ENCODE results near the gene TMEM100. TPM values are rescaled to one million over a fixed set of nuclear protein-coding genes. Genes with fewer than 3 reads are reported as not detected.

TMEM100 gene
- total and polyA plus RNA-seq, 10 of the 15 experiments (the other 5 are each of a cell fraction or from before 2014, with no cell fraction given) = not detected

GRCh38 chr17:55741356-55741700 lies 18.7 kb upstream of the TMEM100 start:
- intact Hi-C loops (cut with micrococcal nuclease; ENCODE audit: unreplicated experiment) = no loop called here
- no TSS peak for BruUV-seq (replicated peaks)
- FAIRE-seq = peak; percentile 35

More at GRCh38 chr17:55741356-55741700, 18.7 kb upstream of the TMEM100 start:
- no peak overlapping the region for H3K4me2 ChIP-seq (ENCODE audit: control insufficient read depth, insufficient read depth)
- H3K9ac ChIP-seq (ENCODE audit: control insufficient read depth, insufficient read depth, low read length) = no peak overlapping the region
- in situ Hi-C loops (cut with MboI) = no loop called here
- ChIA-PET CTCF (interaction anchor here (0.8 to 1.8 kb wide), 2 partner anchors 8 to 9 kb away, joined by 3 to 5 read pairs; partner anchors contain the start of gene PCTP), POLR2A (no interaction called here), SMC1A (ENCODE audit: uncharacterized antibody, unreplicated experiment) (no interaction called here), RAD21 (ENCODE audit: unreplicated experiment) (no interaction called here)
- H3K36me3 ChIP-seq (ENCODE audit: control insufficient read depth in 2 of 2, insufficient read depth in 2 of 2, low read length in 1 of 2) = no peaks in the 10 kb centered on the region
- no peaks in the 10 kb centered on the region for H3K27me3 ChIP-seq (replicated peaks in 1 of 2; ENCODE audit: control insufficient read depth in 2 of 2, insufficient read depth in 2 of 2, low read length in 1 of 2)
- no peak for TF ChIP-seq JUND (IDR thresholded peaks at IDR 0.05; ENCODE audit: low read depth, low read length)
- TF ChIP-seq IRF5 (IDR thresholded peaks at IDR 0.05; ENCODE audit: borderline replicate concordance) = no peak
- no peak for TF ChIP-seq CHD1 (IDR thresholded peaks at IDR 0.05; ENCODE audit: low read depth, low read length)
- no peak for TF ChIP-seq CUX1 (IDR thresholded peaks at IDR 0.05; ENCODE audit: insufficient replicate concordance, low read depth, low read length)
- TF ChIP-seq SUZ12 (IDR thresholded peaks at IDR 0.05; ENCODE audit: unreplicated experiment) = no peak
- 47% methylated on average over 3 of the region's 3 CpGs for WGBS (ENCODE audit: insufficient coverage, insufficient replicate concordance, low lambda C conversion rate, missing lambda C conversion rate)
- ATAC-seq (no peak), DNase-seq (ENCODE audit: low read depth, low spot score) (no peak)
- H4K20me1 ChIP-seq (ENCODE audit: control insufficient read depth, insufficient read depth) = no peaks in the 10 kb centered on the region
- no peaks in the 10 kb centered on the region for H3K79me2 ChIP-seq (ENCODE audit: control insufficient read depth, insufficient read depth, low read length)
- H3K27ac ChIP-seq (ENCODE audit: control insufficient read depth, insufficient read depth) = no peak overlapping the region
- no peak overlapping the region for H2AFZ ChIP-seq (ENCODE audit: control insufficient read depth, low read depth, low read length)
- no peaks in the 10 kb centered on the region for H3K9me3 ChIP-seq (replicated peaks; ENCODE audit: control insufficient read depth, insufficient read depth, low read length)
- no peak overlapping the region for H3K4me3 ChIP-seq
- peaks cover 6% of the 10 kb centered on the region; the same call in 1 of the 2 replicates for H3K4me1 ChIP-seq (ENCODE audit: control insufficient read depth, insufficient read depth, low read length)

All from GM12878 (cell line).